ENCODE measurements around the gene MYCN.

Gene MYCN

GRCh38 chr2:15944325-15945017 lies 4.1 kb downstream of the MYCN start:
- in situ Hi-C loops (cut with MboI; ENCODE audit: low sequenced_read_pairs, unreplicated experiment), result no loop called here
- no peak for TF ChIP-seq CTCF (IDR thresholded peaks at IDR 0.05; ENCODE audit: borderline replicate concordance, control extremely low read depth, extremely low read depth, insufficient read depth, missing control alignments)
- no peak for DNase-seq (ENCODE audit: low spot score)

- in situ Hi-C loops (cut with MboI; ENCODE audit: low sequenced_read_pairs, unreplicated experiment), result no loop called here
- no peak for DNase-seq (ENCODE audit: low spot score)
- TF ChIP-seq CTCF (IDR thresholded peaks at IDR 0.05; ENCODE audit: borderline replicate concordance, control extremely low read depth, extremely low read depth, insufficient read depth, missing control alignments), result no peak
Observed at GRCh38 chr2:15945909-15946705, 5.8 kb downstream of the MYCN start.

- no peak for DNase-seq (ENCODE audit: low spot score)
- no peak for TF ChIP-seq CTCF (IDR thresholded peaks at IDR 0.05; ENCODE audit: borderline replicate concordance, control extremely low read depth, extremely low read depth, insufficient read depth, missing control alignments)
- in situ Hi-C loops (cut with MboI; ENCODE audit: low sequenced_read_pairs, unreplicated experiment), result no loop called here
Observed at GRCh38 chr2:15946983-15947382, 6.6 kb downstream of the MYCN start.

- DNase-seq (ENCODE audit: low spot score), result no peak
- in situ Hi-C loops (cut with MboI; ENCODE audit: low sequenced_read_pairs, unreplicated experiment), result no loop called here
- no peak for TF ChIP-seq CTCF (IDR thresholded peaks at IDR 0.05; ENCODE audit: borderline replicate concordance, control extremely low read depth, extremely low read depth, insufficient read depth, missing control alignments)
Observed at GRCh38 chr2:15947431-15947830, 7.1 kb downstream of the MYCN start.

- in situ Hi-C loops (cut with MboI; ENCODE audit: low sequenced_read_pairs, unreplicated experiment), result no loop called here
- no peak for TF ChIP-seq CTCF (IDR thresholded peaks at IDR 0.05; ENCODE audit: borderline replicate concordance, control extremely low read depth, extremely low read depth, insufficient read depth, missing control alignments)
- no peak for DNase-seq (ENCODE audit: low spot score)
Observed at GRCh38 chr2:15948704-15948957, 8.3 kb downstream of the MYCN start.

DNA sequence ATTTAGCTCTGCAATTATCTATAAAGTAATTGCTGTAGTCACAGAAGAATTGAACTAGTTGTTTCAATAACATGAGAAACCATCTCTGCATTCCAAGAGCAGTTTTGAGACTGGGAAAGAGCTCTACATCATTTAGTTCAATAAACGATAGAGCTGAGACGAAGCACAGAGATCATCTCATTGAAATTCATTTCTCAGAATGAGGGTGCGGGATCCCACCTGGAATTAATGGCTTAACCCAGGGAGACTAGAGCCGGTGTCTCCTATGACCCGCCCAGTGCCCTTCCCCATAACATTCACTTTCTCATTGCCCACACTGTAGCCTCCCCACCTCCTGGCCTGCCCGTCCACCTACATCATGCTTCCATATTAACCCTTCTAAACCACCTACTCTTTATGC lies 8.8 kb downstream of the MYCN start:
- in situ Hi-C loops (cut with MboI; ENCODE audit: low sequenced_read_pairs, unreplicated experiment), result no loop called here
- no peak for TF ChIP-seq CTCF (IDR thresholded peaks at IDR 0.05; ENCODE audit: borderline replicate concordance, control extremely low read depth, extremely low read depth, insufficient read depth, missing control alignments)
- DNase-seq (ENCODE audit: low spot score), result no peak

All from GM13976 (cell line).